GM12878 (cell line): ENCODE data around the gene JUN. TPM values are rescaled to one million over a fixed set of nuclear protein-coding genes. Genes with fewer than 3 reads are reported as not detected.

Experiments
- ATAC-seq: fragments of 200-7000 bp; cut with Tn5 transposase; 3 replicates; pipeline ENCODE4 v1.9.1; 2020; ENCODE audit warnings: mild to moderate bottlenecking, moderate library complexity
- BruUV-seq: library from RNA; stranded (reverse); fragments of 400-500 nt; replicated peaks from 2 replicates; lab custom pipeline; 2021; lab: Mats Ljungman, UMichigan
- CTCF ChIA-PET: fragments of 300-600 bp; sonication (Branson Sonifier 250); formaldehyde crosslinking; extraction: SDS; loops from one replicate; lab custom pipeline; 2021; ENCODE audit warnings: inconsistent platforms; lab: Yijun Ruan, JAX
- POLR2A ChIA-PET: fragments of 350-600 bp; formaldehyde crosslinking; extraction: SDS; loops from one replicate; lab custom pipeline; 2021; ENCODE audit warnings: inconsistent platforms; lab: Charles Lee
- RAD21 ChIA-PET: fragments of 300-600 bp; sonication (Branson Sonifier 250); formaldehyde crosslinking; loops from one replicate; lab custom pipeline; 2023; ENCODE audit warnings: antibody characterized with exemption; ENCODE audit not compliant: unreplicated experiment; lab: Charles Lee
- SMC1A ChIA-PET: fragments of 300-600 bp; sonication (Branson Sonifier 250); formaldehyde crosslinking; loops from one replicate; lab custom pipeline; 2023; ENCODE audit not compliant: unreplicated experiment, uncharacterized antibody; lab: Charles Lee
- DNase-seq: peaks from one replicate; pipeline ENCODE4 v3.0.0-alpha.2; 2011; ENCODE audit warnings: low read depth, low spot score
- FAIRE-seq: peaks from 3 replicates; lab custom pipeline; 2011; peaks lifted over from hg19 to GRCh38; lab: Jason Lieb, UNC
- H2AFZ ChIP-seq: 2 replicates; pipeline ENCODE4 v1.6.0; 2011; ENCODE audit warnings: low read depth, low read length, control low read depth; ENCODE audit not compliant: control insufficient read depth
- H3K27ac ChIP-seq: 2 replicates; pipeline ENCODE4 v1.5.1; 2011; ENCODE audit warnings: control low read depth; ENCODE audit not compliant: control insufficient read depth, insufficient read depth
- H3K27me3 ChIP-seq, 2 experiments: replicated peaks in 1 of 2; 2 replicates each; pipeline versions ENCODE4 v1.6.0 to v1.6.1; 2011; ENCODE audit warnings: low read length in 1 of 2; ENCODE audit not compliant: control insufficient read depth in 2 of 2, insufficient read depth in 2 of 2
- H3K36me3 ChIP-seq, 2 experiments: 2 replicates each; pipeline ENCODE4 v1.5.1; 2011; ENCODE audit warnings: low read length in 1 of 2; ENCODE audit not compliant: control insufficient read depth in 2 of 2, insufficient read depth in 2 of 2
- H3K4me1 ChIP-seq: 2 replicates; pipeline ENCODE4 v1.6.1; 2011; ENCODE audit warnings: mild to moderate bottlenecking, low read length, moderate library complexity, mixed read lengths; ENCODE audit not compliant: control insufficient read depth, insufficient read depth
- H3K4me2 ChIP-seq: 2 replicates; pipeline ENCODE4 v1.6.0; 2011; ENCODE audit warnings: control low read depth; ENCODE audit not compliant: control insufficient read depth, insufficient read depth
- H3K4me3 ChIP-seq: fragments of 200-600 bp; sonication (generic); 2 replicates; pipeline ENCODE4 v1.5.1; 2016
- H3K79me2 ChIP-seq: 2 replicates; pipeline ENCODE4 v1.6.0; 2011; ENCODE audit warnings: low read length; ENCODE audit not compliant: control insufficient read depth, insufficient read depth
- H3K9ac ChIP-seq: 2 replicates; pipeline ENCODE4 v1.8.0; 2011; ENCODE audit warnings: low read length, control low read depth, mixed read lengths; ENCODE audit not compliant: control insufficient read depth, insufficient read depth
- H3K9me3 ChIP-seq: replicated peaks from 3 replicates; pipeline ENCODE4 v1.5.1; 2011; ENCODE audit warnings: mild to moderate bottlenecking, low read length; ENCODE audit not compliant: control insufficient read depth, insufficient read depth
- H4K20me1 ChIP-seq: 2 replicates; pipeline ENCODE4 v1.6.0; 2011; ENCODE audit not compliant: control insufficient read depth, insufficient read depth
- CBX5 ChIP-seq: sonication (generic); IDR thresholded peaks from 2 replicates; pipeline ENCODE4 v1.6.1; 2016; ENCODE audit warnings: low read depth, moderate library complexity, mild to moderate bottlenecking, inconsistent platforms
- CHD1 ChIP-seq: IDR thresholded peaks from 2 replicates; pipeline ENCODE4 v1.6.1; 2012; ENCODE audit warnings: low read depth, low read length, improper control_type of control experiment
- CHD2 ChIP-seq: IDR thresholded peaks from 2 replicates; pipeline ENCODE4 v1.6.1; 2011; ENCODE audit warnings: low read depth, low read length, improper control_type of control experiment, borderline replicate concordance
- GATAD2B ChIP-seq: fragments of 450-650 bp; conservative IDR thresholded peaks from 2 replicates; pipeline ENCODE4 v1.6.1; 2017; ENCODE audit warnings: low read depth, mild to moderate bottlenecking, moderate library complexity
- HSF1 ChIP-seq: fragments of 150-350 bp; IDR thresholded peaks from 2 replicates; pipeline ENCODE4 v1.6.1; 2014; ENCODE audit warnings: mild to moderate bottlenecking, low read depth, low read length
- IKZF1 ChIP-seq: fragments of 450-650 bp; conservative IDR thresholded peaks from 2 replicates; pipeline ENCODE4 v1.6.1; 2017; ENCODE audit warnings: antibody characterized with exemption, mild to moderate bottlenecking
- IRF5 ChIP-seq: fragments of 450-650 bp; IDR thresholded peaks from 2 replicates; pipeline ENCODE4 v1.6.1; 2017; ENCODE audit warnings: borderline replicate concordance
- JUNB ChIP-seq: IDR thresholded peaks from 2 replicates; pipeline ENCODE4 v1.6.1; 2016; ENCODE audit warnings: antibody characterized with exemption, mild to moderate bottlenecking
- MYB ChIP-seq: fragments of 150-350 bp; IDR thresholded peaks from 2 replicates; pipeline ENCODE4 v1.6.1; 2014; ENCODE audit warnings: mild to moderate bottlenecking, low read depth, low read length, borderline replicate concordance
- MYC ChIP-seq: IDR thresholded peaks from 2 replicates; pipeline ENCODE4 v1.6.1; 2011; ENCODE audit warnings: mild to moderate bottlenecking, low read length, moderate library complexity, inconsistent platforms; ENCODE audit not compliant: insufficient read depth, insufficient replicate concordance, insufficient read length, severe bottlenecking
- NFXL1 ChIP-seq: fragments of 450-650 bp; IDR thresholded peaks from 2 replicates; pipeline ENCODE4 v1.6.1; 2017; ENCODE audit warnings: antibody characterized with exemption, mild to moderate bottlenecking, borderline replicate concordance
- RAD21 ChIP-seq: IDR thresholded peaks from 2 replicates; pipeline ENCODE4 v1.6.1; 2011; ENCODE audit warnings: mild to moderate bottlenecking, low read depth, low read length, moderate library complexity; ENCODE audit not compliant: insufficient read depth
- SIN3A ChIP-seq: IDR thresholded peaks from 2 replicates; pipeline ENCODE4 v1.6.1; 2012; ENCODE audit warnings: low read depth, low read length, improper control_type of control experiment
- SMARCA5 ChIP-seq: fragments of 450-650 bp; IDR thresholded peaks from 2 replicates; pipeline ENCODE4 v1.6.1; 2017; ENCODE audit warnings: mild to moderate bottlenecking
- SPI1 ChIP-seq: IDR thresholded peaks from 2 replicates; pipeline ENCODE4 v1.6.1; 2011; ENCODE audit warnings: low read depth, mild to moderate bottlenecking, low read length, moderate library complexity, borderline replicate concordance; ENCODE audit not compliant: insufficient read depth
- TCF12 ChIP-seq: IDR thresholded peaks from 2 replicates; pipeline ENCODE4 v1.6.1; 2011; ENCODE audit warnings: low read depth, mild to moderate bottlenecking, low read length
- YY1 ChIP-seq: IDR thresholded peaks from 2 replicates; pipeline ENCODE4 v1.6.1; 2011; ENCODE audit warnings: low read depth, mild to moderate bottlenecking, low read length
- ZBED1 ChIP-seq: IDR thresholded peaks from 2 replicates; pipeline ENCODE4 v1.6.1; 2016; ENCODE audit warnings: borderline replicate concordance
- ZNF384 ChIP-seq: IDR thresholded peaks from 2 replicates; pipeline ENCODE4 v1.6.1; 2012; ENCODE audit warnings: low read depth, mild to moderate bottlenecking, low read length, improper control_type of control experiment, borderline replicate concordance
- whole genome bisulfite sequencing: methylation state at CpG from one replicate; pipeline ENCODE4 v1.1.6; 2016; ENCODE audit warnings: low lambda C conversion rate; ENCODE audit not compliant: insufficient replicate concordance, insufficient coverage; ENCODE audit errors: missing lambda C conversion rate; 5-methylcytosine and 5-hydroxymethylcytosine counted together
- in situ Hi-C: fragments of 300-500 bp; cut with MboI; formaldehyde crosslinking; loops from 9 replicates; pipeline ENCODE4 v1.14.3; 2018; ENCODE audit warnings: mixed read lengths
- intact Hi-C: fragments of 100-400 bp; cut with micrococcal nuclease; formaldehyde crosslinking; loops from one replicate; pipeline ENCODE4 v1.14.2; 2022; ENCODE audit not compliant: unreplicated experiment
- polyA plus RNA-seq, 11 experiments: library from polyadenylated mRNA; depleted of rRNA in 4 of 11; unstranded in 6 of 11; stranded (reverse) in 5 of 11; fragments of >200 nt; fragmentation: Nextera tagmentation in 4 of 11; fragmentation: Illumina TruSeq in 1 of 11; extraction: Ambion mirVana in 4 of 11; extraction: Trizol in 1 of 11; gene quantifications; 1 replicate in 1 of 11; 2 replicates in 10 of 11; pipeline versions ENCODE4 v1.2.1 to v1.2.3, GENCODE V29; 2011 to 2016; ENCODE audit warnings: inconsistent platforms in 2 of 11, missing spikeins in 2 of 11, low read depth in 1 of 11
- total RNA-seq, 4 experiments: library from RNA; depleted of rRNA in 3 of 4; stranded (reverse); fragments of >200 nt in 3 of 4; fragmentation: Illumina TruSeq in 1 of 4; extraction: Trizol in 1 of 4; gene quantifications; 2 replicates each; pipeline versions ENCODE4 v1.2.1 to v1.2.3, GENCODE V29; 2013 to 2021

JUN gene
- total and polyA plus RNA-seq, 10 of the 15 experiments (the other 5 are each of a cell fraction or from before 2014, with no cell fraction given), result 0.18 to 8.4 (median 2.8) TPM

GRCh38 chr1:58788259-58788658, 4.4 kb upstream of the JUN start:
- ChIA-PET POLR2A (interaction anchor here (0.7 kb wide), 1 partner anchor 911 kb away, joined by 4 read pairs; no protein-coding TSS in a partner anchor), SMC1A (interaction anchor here (1.2 to 1.5 kb wide), 3 partner anchors 15 to 918 kb away, joined by 3 to 8 read pairs (median 4); no protein-coding TSS in a partner anchor), RAD21 (interaction anchor here (1.6 kb wide), 1 partner anchor 911 kb away, joined by 5 read pairs; no protein-coding TSS in a partner anchor), CTCF (interaction anchor here (1.1 to 1.6 kb wide), 3 partner anchors 28 to 910 kb away, joined by 3 to 6 read pairs (median 3); no protein-coding TSS in a partner anchor)
- Histone ChIP-seq H4K20me1 (no peaks in the 10 kb centered on the region), H3K27ac (no peak overlapping the region), H3K27me3 (no peaks in the 10 kb centered on the region), H2AFZ (no peak overlapping the region), H3K4me3 (no peak overlapping the region), H3K9ac (no peak overlapping the region), H3K9me3 (peaks cover 3% of the 10 kb centered on the region; the same call in 1 of the 3 replicates), H3K4me1 (peaks cover 7% of the 10 kb centered on the region), H3K36me3 (no peaks in the 10 kb centered on the region), H3K79me2 (no peaks in the 10 kb centered on the region; the same call in 1 of the 2 replicates), H3K4me2 (no peak overlapping the region)
- no TSS peak for BruUV-seq
- 51% methylated on average over 3 of the region's 3 CpGs for WGBS
- no peak for ATAC-seq
- DNase-seq, result no peak
- TF ChIP-seq SIN3A, result no peak
- TF ChIP-seq MYB, result no peak
- no peak for TF ChIP-seq CBX5
- no peak for TF ChIP-seq HSF1
- TF ChIP-seq IRF5, result no peak
- no peak for TF ChIP-seq RAD21
- no peak for TF ChIP-seq ZNF384
- TF ChIP-seq SMARCA5, result no peak
- no peak for TF ChIP-seq SPI1
- no peak for TF ChIP-seq ZBED1
- TF ChIP-seq JUNB, result no peak
- no peak for TF ChIP-seq NFXL1
- TF ChIP-seq CHD2, result no peak
- TF ChIP-seq CHD1, result no peak
- TF ChIP-seq IKZF1, result no peak
- TF ChIP-seq YY1, result no peak
- no peak for TF ChIP-seq MYC
- no peak for TF ChIP-seq GATAD2B
- TF ChIP-seq TCF12, result no peak
- FAIRE-seq, result no peak
- intact Hi-C loops (no loop called here), in situ Hi-C loops (loop anchor here (10.0 kb wide), 1 partner anchor 507 kb away; the partner anchor contains the start of gene FGGY)
